H1 (cell line): ENCODE data around the gene OR13C4. TPM values are rescaled to one million over a fixed set of nuclear protein-coding genes. Genes with fewer than 3 reads are reported as not detected.

Experiments
- KDM1A ChIP-seq: fragments of 200-600, 300-600 bp; sonication (generic); IDR thresholded peaks from 2 replicates; pipeline ENCODE4 v1.7.1; 2016; ENCODE audit warnings: mild to moderate bottlenecking, low read length, borderline replicate concordance
- TEAD4 ChIP-seq: IDR thresholded peaks from 2 replicates; pipeline ENCODE4 v1.6.1; 2012; ENCODE audit warnings: low read depth, low read length, inconsistent platforms, mixed read lengths
- polyA plus RNA-seq, 7 experiments: library from polyadenylated mRNA; depleted of rRNA in 3 of 7; stranded (reverse) in 5 of 7; unstranded in 2 of 7; fragments of >200 nt in 5 of 7; fragments of 200-250 nt in 2 of 7; gene quantifications; 1 replicate in 5 of 7; 2 replicates in 1 of 7; 4 replicates in 1 of 7; pipeline versions ENCODE4 v1.2.1 to v1.2.3, GENCODE V29; 2011 to 2013; ENCODE audit warnings: missing spikeins in 2 of 7, mixed read lengths in 2 of 7
- total RNA-seq: library from RNA; stranded (reverse); fragmentation: NEBNext Ultra II Directional; extraction: Animal tissue kit (Norgen Biotek cat#: 25700); gene quantifications from 2 replicates; pipeline ENCODE4 v1.2.1, GENCODE V29; 2021
- TF ChIP-seq, protein P1 (sequence below): fragments of 300-600 bp; sonication (generic); IDR thresholded peaks from 2 replicates; pipeline ENCODE4 v1.7.1; 2012; ENCODE audit warnings: low read length, moderate library complexity, mild to moderate bottlenecking, inconsistent platforms; ENCODE audit not compliant: insufficient replicate concordance

The OR13C4 gene
- total and polyA plus RNA-seq, 2 of the 8 experiments (the other 6 are each of a cell fraction or from before 2014, with no cell fraction given), result not detected

DNA sequence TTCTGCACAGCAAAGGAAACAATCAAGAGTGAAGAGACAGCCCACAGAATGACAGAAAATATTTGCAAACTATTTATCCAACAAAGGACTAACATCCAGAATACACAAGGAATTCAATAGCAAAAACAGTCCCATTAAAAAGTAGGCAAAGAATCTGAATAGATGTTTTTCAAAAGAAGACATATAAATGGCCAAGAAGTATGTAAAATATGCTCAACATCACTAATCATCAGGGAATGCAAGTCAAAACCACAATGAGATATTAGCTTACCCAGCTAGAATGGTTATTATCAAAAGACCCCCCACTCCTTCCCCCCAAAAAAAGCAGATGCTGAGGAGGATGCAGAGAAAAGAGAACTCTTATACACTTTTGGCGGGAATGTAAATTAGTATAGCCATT, 28.5 kb upstream of the OR13C4 start (continued):
- TF ChIP-seq, protein P1, sequence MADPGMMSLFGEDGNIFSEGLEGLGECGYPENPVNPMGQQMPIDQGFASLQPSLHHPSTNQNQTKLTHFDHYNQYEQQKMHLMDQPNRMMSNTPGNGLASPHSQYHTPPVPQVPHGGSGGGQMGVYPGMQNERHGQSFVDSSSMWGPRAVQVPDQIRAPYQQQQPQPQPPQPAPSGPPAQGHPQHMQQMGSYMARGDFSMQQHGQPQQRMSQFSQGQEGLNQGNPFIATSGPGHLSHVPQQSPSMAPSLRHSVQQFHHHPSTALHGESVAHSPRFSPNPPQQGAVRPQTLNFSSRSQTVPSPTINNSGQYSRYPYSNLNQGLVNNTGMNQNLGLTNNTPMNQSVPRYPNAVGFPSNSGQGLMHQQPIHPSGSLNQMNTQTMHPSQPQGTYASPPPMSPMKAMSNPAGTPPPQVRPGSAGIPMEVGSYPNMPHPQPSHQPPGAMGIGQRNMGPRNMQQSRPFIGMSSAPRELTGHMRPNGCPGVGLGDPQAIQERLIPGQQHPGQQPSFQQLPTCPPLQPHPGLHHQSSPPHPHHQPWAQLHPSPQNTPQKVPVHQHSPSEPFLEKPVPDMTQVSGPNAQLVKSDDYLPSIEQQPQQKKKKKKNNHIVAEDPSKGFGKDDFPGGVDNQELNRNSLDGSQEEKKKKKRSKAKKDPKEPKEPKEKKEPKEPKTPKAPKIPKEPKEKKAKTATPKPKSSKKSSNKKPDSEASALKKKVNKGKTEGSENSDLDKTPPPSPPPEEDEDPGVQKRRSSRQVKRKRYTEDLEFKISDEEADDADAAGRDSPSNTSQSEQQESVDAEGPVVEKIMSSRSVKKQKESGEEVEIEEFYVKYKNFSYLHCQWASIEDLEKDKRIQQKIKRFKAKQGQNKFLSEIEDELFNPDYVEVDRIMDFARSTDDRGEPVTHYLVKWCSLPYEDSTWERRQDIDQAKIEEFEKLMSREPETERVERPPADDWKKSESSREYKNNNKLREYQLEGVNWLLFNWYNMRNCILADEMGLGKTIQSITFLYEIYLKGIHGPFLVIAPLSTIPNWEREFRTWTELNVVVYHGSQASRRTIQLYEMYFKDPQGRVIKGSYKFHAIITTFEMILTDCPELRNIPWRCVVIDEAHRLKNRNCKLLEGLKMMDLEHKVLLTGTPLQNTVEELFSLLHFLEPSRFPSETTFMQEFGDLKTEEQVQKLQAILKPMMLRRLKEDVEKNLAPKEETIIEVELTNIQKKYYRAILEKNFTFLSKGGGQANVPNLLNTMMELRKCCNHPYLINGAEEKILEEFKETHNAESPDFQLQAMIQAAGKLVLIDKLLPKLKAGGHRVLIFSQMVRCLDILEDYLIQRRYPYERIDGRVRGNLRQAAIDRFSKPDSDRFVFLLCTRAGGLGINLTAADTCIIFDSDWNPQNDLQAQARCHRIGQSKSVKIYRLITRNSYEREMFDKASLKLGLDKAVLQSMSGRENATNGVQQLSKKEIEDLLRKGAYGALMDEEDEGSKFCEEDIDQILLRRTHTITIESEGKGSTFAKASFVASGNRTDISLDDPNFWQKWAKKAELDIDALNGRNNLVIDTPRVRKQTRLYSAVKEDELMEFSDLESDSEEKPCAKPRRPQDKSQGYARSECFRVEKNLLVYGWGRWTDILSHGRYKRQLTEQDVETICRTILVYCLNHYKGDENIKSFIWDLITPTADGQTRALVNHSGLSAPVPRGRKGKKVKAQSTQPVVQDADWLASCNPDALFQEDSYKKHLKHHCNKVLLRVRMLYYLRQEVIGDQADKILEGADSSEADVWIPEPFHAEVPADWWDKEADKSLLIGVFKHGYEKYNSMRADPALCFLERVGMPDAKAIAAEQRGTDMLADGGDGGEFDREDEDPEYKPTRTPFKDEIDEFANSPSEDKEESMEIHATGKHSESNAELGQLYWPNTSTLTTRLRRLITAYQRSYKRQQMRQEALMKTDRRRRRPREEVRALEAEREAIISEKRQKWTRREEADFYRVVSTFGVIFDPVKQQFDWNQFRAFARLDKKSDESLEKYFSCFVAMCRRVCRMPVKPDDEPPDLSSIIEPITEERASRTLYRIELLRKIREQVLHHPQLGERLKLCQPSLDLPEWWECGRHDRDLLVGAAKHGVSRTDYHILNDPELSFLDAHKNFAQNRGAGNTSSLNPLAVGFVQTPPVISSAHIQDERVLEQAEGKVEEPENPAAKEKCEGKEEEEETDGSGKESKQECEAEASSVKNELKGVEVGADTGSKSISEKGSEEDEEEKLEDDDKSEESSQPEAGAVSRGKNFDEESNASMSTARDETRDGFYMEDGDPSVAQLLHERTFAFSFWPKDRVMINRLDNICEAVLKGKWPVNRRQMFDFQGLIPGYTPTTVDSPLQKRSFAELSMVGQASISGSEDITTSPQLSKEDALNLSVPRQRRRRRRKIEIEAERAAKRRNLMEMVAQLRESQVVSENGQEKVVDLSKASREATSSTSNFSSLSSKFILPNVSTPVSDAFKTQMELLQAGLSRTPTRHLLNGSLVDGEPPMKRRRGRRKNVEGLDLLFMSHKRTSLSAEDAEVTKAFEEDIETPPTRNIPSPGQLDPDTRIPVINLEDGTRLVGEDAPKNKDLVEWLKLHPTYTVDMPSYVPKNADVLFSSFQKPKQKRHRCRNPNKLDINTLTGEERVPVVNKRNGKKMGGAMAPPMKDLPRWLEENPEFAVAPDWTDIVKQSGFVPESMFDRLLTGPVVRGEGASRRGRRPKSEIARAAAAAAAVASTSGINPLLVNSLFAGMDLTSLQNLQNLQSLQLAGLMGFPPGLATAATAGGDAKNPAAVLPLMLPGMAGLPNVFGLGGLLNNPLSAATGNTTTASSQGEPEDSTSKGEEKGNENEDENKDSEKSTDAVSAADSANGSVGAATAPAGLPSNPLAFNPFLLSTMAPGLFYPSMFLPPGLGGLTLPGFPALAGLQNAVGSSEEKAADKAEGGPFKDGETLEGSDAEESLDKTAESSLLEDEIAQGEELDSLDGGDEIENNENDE, result no peak
- TF ChIP-seq TEAD4 (no peak), KDM1A (no peak)
